Activated CD4-positive, alpha-beta T cell treated with anti-CD3 and anti-CD28 coated beads for 1 hour (primary cell): ENCODE data around the gene ANKS3.
"Not testable (repeated sequence)": the region's sequence is repeated elsewhere in the genome, so short reads cannot be mapped to it uniquely, and the experiment has no call there.

Source experiments
- DNase-seq: peaks from one replicate; pipeline ENCODE4 v3.0.0-alpha.2; 2020

The ANKS3 gene

DNA sequence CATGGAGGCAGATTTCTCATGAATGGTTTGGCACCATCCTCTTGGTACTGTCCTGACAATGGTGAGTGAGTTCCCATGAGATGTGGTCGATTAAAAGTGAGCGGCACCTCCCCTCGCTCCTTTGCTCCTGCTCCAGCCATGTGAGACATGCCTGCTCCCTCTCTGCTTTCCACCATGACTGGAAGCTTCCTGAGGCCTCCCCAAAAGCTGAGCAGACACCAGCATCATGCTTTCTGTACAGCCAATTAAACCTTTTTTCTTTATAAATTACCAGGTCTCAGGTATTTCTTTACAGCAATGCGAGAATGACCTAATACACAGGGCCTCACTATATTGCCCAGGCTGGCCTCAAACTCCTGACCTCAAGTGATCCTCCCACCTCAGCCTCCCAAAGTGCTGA lies 20.8 kb upstream of the ANKS3 start:
- no peak for DNase-seq

DNA sequence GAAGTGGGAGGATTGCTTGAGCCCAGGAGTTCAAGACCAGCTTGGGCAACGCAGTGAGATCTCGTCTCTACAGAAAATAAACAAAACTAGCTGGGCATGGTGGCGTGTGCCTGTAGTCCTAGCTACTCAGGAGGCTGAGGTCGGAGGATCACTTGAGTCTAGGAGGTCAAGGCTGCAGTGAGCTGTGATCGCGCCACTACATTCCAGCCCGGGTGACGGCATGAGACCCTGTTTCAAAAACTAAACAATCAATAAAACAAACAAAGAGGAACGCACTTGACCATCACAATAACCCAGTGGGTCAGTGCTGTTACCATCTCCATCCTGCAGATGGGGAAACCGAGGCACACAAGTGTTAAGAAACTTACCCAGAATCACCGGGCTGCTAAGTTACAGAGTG lies 19.2 kb upstream of the ANKS3 start:
- no peak for DNase-seq

DNA sequence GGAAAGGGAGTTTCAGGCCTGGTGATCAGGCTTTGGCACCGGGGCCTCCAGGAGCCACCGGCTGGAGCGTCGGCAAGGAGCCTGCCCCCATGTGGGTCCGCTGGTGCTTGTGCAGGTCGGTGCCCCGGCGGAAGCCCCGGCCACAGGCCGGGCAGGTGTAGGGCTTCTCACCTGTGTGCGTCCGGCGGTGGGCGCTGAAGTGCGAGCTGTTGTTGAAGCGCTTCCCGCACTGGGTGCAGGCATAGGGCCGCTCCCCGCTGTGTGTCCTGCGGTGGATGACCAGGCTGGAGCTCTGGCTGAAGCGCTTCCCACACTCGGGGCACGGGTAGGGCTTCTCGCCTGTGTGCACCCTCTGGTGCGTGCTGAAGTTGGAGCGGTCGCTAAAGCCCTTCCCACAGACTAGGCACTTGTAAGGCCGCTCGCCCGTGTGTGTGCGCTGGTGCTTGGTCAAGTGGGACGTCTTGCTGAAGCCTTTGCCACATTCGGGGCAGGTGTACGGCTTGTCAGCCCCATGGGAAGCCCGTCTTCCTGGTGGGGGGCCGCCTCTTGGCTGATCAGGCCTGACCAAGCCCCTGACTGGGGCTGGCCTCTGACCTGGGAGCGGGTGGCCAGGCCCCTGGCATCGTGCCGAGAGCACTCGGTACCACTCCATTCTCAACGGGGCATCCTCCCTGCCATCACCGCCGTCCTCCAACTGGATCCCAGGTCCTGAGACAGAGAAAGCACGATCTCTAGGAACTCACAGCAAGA lies 18.5 kb upstream of the ANKS3 start:
- no peak for DNase-seq

DNA sequence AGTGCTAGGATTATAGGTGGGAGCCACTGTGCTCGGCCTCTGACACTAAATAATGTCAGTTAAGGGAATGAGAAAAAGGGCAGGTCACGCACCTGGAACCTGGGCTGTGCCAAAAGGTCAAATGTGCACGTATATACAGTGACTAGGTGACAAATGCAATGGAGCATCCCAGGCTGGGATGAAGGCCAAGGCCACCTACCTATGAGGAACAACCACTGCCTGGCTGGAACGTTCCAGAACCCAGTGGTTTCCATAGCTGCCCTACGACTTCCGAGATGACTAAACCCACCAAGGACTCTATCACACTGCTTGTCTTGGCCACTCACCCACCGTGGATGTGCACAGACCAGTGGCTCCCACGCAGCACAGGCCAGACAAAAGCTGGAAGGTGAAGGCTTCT lies 16.8 kb upstream of the ANKS3 start:
- DNase-seq, result no peak

DNA sequence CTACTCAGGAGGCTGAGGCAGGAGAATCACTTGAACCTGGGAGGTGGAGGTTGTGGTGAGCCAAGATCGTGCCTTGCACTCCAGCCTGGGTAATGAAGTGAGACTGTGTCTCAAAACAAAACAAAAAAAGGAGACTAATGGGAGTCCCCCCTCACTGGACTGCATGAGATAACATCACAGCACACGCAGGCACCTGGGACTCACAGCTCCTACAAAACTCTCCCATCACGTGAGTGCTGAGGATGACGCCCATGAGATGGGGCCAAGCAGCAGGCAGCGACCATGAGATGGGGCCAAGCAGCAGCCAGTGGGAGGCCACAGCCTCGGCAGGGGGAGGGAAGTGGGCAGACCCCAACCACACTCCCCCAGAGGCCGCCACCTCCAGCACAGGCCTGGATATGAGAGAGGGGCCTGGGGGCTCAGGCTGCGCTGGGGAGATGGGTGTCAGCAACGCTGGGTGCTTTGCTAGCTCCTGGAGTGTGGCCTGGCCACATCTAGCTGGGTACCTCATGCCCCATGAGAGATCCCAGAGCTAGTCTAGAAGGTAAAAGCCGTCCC lies 15.7 kb upstream of the ANKS3 start:
- DNase-seq, result no peak

DNA sequence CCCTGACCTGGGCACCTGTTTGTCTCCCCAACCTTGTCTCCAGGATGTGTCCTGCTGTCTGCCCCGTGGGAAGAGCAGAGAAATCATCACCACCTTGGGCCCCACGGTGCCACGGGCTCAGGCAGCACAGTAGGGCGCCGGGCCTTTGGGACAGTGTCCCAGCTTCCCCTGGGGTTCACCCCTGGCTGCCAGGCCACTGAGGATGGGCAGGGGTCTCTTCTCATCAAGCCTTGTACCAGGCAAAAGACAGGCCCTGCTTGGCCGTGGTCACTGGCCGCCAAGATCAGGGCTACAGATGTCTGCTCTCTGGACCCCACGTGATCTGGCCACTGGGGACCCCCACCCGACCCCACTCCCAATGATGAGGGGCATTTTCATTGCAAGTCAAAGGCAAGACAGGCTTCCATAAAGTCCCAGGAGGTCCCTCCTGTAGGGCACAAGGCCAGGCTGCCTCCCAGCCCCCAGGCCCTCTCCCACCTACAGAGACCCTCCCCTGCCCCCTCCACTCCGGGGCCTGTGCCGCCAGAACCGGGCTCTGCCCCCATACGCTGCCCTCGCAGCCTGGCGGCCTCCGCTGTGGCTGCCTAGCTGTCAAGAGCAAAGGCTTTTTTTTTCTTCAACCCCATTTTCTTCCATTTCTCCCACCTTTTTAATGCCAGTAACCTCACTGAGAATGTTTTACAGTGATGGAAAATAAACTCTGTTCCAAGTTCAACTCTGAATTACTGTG lies 14.8 kb upstream of the ANKS3 start:
- no peak for DNase-seq

DNA sequence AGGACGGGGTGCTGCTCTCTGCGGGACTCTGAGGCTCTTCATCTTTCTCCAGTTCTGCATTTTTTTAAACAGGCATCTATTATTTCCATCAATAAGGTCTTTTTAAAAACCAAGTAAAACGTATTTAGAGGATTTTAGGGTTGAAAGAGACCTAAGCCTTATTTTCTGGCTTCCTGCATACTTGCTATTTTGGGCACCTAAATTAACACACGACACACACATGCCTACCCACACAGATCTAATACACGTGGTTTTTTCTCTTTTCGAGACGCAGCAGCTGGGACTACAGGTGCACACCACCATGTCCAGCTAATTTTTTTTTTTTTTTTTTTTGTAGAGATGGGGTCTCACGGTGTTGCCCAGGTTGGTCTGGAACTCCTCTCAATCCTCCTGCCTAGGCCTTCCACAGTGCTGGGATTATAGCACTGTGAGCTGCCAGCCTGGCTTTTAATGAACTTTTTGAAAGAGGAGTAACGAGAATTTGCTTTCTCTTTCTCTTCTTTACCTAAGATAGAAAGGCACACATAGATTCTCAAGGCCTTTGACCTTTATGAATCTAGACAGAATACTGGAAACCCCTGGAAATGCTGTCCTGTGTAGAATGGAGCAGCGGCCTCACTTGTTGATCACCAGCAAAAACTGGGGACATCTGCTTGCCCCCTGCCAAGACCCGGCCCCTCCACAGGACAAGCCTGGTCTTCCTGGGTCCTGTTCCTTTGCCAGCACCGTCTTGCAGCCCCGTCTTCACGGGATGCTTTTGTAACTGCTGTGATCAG lies 14.0 kb upstream of the ANKS3 start:
- DNase-seq, result no peak

DNA sequence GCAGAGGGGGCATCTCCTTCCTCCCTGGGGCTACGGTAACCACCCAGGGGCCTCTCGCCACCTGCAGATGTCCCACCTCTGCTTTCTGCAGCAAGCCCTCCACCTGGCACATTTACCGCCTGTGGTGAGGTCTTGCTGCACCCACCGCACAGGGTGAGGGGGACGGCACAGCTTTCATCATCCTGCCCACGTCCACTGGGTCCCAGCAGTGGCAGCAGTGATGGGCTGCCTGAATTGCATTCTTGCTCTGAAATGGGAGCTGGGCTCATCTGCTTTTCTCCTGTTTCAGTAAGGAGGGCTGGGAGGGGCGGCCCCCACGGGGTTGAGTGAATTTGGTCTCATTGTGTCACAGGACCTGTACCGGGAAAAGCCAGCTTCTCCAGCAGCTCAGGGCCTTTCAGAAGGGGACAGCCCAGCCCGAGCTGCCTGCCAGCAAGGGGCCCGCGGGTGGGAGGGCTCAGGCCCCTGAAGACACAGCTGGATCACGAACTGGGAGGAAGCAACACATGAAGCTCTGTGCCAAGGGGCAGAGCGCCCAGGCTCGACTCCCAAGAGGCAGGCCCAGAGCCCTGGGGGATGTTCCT lies 13.0 kb upstream of the ANKS3 start:
- DNase-seq, result no peak

DNA sequence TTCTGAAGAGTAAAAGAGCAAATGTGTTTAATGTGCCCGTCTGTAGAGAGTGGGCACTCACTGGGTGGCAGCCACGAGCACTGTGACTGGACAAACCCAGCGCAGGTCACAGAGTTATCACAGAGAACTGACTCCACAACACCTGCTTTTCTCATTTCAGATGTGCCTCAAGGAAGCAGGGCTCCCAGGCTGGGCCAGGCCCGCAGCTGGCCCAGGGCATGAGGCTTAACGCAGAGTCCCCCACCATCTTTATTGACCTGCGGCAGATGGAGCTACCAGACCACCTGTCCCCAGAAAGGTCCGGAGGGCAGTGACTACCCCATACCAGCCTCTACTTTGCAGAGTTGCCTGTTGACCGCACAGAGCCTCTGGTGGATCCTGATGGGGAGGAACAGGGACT lies 12.1 kb upstream of the ANKS3 start:
- DNase-seq, result no peak

DNA sequence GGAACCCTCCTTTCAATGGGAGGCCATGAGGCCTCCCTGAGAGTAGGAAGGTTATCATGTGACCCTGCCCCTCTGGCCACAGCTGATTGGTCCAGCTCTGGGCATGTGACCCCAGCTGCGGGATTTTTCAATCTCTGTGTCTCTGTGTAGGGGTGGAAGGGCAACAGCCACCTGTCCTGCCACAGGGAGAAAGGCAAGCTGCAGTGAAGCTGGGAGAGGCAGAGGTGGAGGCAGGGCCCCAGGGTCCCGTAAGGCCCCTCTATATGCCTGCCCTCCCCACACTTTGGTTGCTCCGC lies 11.2 kb upstream of the ANKS3 start:
- DNase-seq, result no peak

DNA sequence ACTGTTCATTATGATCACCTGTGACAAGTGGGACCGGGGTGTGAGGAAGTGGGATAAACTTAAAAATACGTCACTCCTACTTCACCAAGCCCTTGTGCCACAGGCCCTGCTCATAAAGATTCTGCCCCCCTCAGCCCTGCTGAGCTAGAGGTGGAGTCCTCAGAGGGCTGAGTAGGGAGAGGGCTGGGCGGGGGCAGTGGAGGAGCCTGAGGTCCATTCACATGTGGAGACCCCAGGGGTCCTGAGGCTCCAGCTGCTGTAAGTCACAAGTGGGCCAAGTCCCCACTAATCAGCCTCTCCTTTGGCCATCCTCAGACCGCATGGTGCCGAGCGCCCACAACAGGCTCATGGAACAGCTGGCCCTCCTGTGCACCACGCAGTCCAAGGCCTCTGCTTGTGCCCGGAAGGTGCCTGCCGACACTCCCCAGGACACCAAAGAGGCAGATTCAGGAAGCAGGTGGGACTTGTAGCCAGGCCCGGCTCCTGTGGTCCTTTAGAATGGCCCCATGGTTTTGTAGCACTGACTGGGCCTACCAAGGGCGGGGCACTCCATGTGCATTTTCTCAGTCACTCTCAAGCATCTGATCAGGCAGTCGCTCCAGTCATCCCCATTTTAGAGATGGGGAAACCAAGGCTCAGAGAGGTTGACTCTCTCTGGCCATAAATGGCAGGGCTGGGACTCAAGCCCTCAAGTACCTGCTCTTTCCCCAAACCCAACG lies 10.6 kb upstream of the ANKS3 start:
- no peak for DNase-seq

DNA sequence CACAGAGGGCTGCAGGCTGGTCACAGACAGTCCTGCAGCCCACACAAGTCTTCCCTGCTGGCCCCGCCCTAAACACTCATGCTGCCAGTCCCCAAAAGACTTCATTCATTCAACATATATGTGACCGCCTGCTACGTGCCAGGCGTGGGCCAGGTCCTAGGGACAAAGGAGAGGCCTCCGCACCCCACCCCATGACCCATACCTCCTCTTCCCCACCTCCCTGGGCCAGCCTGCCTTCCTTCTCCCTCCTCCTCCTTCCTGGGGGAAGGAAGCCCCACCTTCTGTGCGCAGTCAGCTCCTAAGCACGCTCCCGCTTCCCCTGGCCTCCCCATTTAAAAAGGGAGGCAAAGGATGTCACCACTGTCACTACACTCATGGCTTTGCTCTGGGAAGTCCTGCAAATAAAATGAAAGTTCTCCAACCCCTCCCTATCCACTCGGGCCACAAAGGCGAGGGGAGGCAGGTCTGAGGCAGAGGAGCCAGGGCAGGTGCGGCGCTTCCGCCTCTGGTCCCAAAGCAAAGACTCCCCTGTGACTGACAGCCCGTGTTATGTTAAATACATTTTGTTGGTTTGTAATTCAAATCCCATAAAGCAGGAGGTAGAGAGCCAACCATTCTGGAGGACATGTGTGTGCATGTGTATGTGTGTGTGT lies 9.3 kb upstream of the ANKS3 start:
- DNase-seq, result no peak

DNA sequence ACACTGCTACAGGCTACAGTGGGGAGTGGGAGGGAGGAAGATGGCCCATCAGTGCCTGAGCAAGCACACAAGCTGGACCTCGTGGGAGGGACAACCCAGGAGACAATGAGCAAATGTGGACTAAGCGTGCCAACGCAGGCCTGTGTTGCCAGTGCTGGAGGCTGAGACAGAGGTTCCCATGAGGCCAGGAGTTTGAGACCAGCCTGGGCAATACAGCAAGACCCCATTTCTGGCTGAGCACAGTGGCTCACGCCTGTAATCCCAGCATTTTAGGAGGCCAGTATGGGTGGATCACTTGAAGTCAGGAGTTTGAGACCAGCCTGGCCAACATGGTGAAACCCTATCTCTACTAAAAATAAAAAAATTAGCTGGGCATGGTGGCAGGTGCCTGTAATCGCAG lies 4.3 kb upstream of the ANKS3 start:
- not testable (repeated sequence) for DNase-seq

DNA sequence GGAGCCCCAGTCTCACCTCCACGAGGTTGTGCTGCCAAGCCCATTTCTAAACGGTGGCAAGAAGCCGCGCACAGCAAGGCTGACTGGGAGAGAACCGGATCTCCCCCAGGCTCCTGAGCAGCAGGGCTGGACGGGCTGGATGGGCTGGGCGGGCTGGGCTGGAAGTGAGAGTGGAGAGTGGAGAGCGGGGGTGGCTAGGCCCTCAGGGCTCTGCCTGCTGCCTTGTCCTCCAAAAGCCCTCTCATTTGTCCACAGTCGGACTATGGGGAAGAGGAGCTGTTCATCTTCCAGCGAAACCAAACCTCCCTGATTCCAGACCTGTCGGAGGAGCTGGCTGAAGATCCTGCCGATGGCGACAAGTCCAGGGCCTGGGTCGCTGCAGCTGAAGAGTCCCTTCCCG lies 3.5 kb upstream of the ANKS3 start:
- DNase-seq, result no peak

DNA sequence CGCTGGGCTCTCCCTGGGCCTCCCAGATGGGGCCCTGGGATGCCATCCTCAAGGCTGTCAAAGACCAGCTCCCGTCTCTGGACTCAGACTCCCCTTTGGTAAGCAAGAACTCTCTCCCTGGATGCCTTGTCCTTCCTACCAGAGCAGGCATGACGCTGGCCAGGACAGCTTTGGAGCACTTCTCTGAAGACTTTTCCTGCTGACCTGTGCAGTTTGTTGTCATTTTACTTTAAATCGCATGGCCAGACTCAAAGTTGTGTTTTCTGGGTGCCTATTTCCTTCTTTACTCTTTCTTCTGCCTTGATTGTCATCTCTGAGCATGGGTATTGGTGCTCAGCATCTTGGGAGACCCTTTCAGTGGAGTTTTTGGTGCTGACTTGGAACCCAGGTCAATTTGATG lies 2.5 kb upstream of the ANKS3 start:
- DNase-seq, result no peak

DNA sequence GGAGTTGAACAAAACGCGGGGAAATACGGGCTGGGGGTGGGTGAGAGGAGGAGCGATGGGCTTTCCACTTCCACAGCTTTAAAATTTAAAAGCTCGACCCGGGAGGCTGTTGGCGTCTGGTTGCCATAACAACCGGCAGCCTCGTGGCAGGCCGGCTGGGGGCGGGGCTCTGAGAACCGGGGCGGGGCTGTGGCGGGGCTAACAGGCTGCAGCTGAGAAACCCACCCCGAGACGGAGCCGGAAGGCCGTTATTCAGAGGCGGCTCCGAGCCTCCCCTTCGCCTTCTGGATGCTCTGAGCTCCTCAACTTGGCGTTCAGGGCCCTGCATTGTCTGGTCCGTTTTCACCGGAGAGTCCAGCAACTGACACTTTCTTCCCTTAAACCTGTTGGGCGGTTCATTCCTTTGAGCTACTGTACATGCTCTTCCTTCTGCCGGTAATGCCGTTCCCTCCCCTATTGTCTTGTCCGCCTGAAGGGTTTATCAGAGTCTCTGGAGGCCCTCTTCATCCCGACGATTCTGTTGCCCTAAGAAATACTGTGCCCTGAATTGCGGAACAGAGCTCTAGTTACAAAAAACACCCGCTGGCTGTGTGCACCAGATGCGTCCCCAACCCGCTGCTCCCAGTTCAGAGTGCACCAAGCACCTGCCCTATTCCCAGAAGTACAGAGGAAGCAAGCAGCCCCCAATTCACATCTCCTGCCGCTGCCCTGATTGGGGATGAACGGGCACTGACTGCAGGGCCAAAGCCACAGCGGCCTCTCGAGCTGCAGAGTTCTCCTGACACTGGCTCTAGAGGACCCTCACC lies 862 bp upstream of the ANKS3 start:
- DNase-seq, result peak; percentile 84

DNA sequence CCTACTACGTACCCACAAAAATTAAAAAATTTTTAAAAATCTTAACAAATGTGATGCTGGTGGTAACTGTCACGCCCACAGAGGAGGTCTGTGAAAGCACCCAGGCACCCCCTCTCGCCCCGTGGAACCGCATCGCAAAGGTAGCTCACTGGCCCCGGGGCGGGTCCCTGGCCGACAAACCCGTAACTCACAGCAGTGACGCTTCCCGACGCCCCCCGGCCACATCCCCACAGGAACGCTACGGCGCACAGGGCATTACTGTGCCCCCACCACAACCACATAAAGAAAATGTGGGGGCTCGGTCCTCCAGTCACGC lies 366 bp downstream of the ANKS3 start:
- DNase-seq, result no peak

DNA sequence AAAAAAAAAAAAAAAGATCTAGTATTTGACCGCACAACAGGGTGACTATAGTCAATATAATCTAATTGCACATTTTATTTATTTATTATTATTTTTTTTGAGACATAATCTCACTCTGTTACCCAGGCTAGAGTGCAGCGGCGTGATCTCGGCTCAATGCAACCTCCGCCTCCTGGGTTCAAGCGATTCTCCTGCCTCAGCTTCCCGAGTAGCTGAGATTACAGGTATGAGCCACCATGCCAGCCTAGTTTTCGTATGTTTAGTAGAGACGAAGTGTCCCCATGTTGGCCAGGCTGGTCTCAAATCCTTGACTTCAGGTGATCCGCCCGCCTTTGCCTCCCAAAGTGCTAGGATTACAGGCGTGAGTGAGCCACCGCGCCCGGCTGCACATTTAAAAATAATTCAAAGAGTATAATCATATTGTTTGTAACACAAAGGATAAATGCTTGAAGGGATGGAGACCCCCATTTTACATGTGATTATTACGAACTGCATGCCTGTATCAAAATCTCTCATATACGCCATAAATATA lies 794 bp downstream of the ANKS3 start:
- no peak for DNase-seq

DNA sequence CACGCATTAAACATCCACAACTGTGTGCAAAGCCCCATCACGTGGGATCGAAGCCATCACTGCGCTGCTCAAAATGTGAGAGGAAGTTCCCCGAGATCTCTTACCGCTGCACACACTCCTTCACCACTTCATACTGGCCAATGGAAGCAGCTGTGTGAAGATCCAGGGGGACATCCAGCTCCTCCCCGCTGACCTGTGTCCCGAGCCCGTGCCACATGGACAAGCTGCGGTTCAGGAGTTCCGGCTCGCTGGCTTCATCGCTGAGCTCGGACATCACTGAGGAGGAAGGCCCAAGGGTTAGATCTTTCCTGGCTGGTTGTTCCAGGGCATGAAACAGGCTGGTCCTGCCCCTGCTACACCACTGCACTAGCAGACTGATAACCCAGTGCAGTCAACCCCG lies 4.2 kb downstream of the ANKS3 start:
- no peak for DNase-seq

DNA sequence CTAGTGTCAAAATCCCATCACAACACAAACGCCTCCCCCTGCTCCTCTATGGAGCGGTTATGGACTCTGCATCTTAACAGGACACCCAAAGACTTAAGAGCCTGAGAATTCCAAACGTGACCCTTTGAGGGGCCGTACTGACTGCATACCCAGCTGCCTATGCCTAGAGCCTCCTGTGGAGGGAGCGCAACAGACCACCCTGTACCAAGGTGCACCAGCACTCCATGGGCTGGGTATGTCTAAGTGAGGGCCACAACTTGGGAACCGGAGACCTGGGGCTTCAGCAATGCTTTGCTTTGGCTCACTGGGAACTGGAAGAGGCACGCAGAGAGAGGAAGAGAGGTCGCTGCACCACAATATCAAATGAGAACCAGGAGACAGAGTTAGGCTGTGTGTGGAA lies 5.4 kb downstream of the ANKS3 start:
- no peak for DNase-seq

DNA sequence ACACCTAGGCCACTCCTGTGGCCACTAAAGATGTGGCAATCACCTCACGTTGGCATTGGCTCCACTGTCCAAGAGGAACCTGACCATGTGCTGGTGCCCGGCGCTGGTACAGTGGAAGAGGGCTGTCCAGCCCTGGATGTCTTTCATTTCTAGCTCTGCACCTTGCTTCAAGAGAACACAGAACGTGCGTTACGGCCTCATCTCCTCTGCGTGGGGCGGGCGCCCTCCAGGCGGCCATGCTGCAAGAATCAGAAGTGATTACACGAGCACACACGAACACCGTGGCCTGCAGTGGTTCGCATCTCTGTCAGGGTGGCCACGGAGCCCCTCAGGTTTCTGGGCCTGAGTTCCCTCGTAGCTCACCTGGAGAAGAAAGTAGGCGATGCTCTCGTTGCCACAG lies 7.5 kb downstream of the ANKS3 start:
- no peak for DNase-seq
